Esophagus squamous epithelium (tissue), 5 donors: ENCODE data around the gene BICRA. TPM values are rescaled to one million over a fixed set of nuclear protein-coding genes. Genes with fewer than 3 reads are reported as not detected.
A peak's percentile ranks its signal among the peaks of the same experiment; 100 is the strongest.

Experiments
- DNase-seq: peaks from one replicate; lab custom pipeline; 2025; lab: John Stamatoyannopoulos, UW
- H3K27ac ChIP-seq, 4 donors: fragments of 200-600 bp; sonication (generic); one replicate each; pipeline ENCODE4 v1.5.1; 2016 to 2019; ENCODE audit warnings: mild to moderate bottlenecking in 1 of 4
- H3K27me3 ChIP-seq, 4 donors: fragments of 200-600 bp; sonication (generic); 1 replicate in 3 of 4; 2 replicates in 1 of 4; pipeline versions ENCODE4 v1.5.1 to v1.6.0; 2017 to 2021; ENCODE audit warnings: antibody characterized with exemption in 1 of 4
- H3K36me3 ChIP-seq, 3 donors: fragments of 200-600 bp; sonication (generic); one replicate each; pipeline ENCODE4 v1.5.1; 2016 to 2019
- H3K4me1 ChIP-seq, 3 donors: fragments of 200-600 bp; sonication (generic); one replicate each; pipeline ENCODE4 v1.5.1; 2017 to 2019
- H3K4me3 ChIP-seq, 4 donors: fragments of 200-600 bp; sonication (generic); 1 replicate in 3 of 4; 2 replicates in 1 of 4; pipeline ENCODE4 v1.5.1; 2016 to 2019; ENCODE audit warnings: mild to moderate bottlenecking in 2 of 4, moderate library complexity in 1 of 4
- H3K9me3 ChIP-seq, 3 donors: fragments of 200-600 bp; sonication (generic); one replicate each; pipeline ENCODE4 v1.5.1; 2016 to 2019
- CTCF ChIP-seq, 6 experiments: fragments of 450-650 bp in 4 of 6; fragments of 200-600 bp in 2 of 6; sonication (generic) in 2 of 6; IDR thresholded peaks; one replicate each; pipeline ENCODE4 v1.5.1; 2016 to 2019; ENCODE audit warnings: antibody characterized with exemption in 6 of 6, mild to moderate bottlenecking in 4 of 6, moderate library complexity in 4 of 6
- POLR2A ChIP-seq, 4 donors: fragments of 450-650 bp; IDR thresholded peaks; one replicate each; pipeline ENCODE4 v1.6.1; 2017; ENCODE audit warnings: antibody characterized with exemption in 4 of 4, mild to moderate bottlenecking in 4 of 4, moderate library complexity in 3 of 4
- WGBS, 2 donors: methylation state at CpG; one replicate each; pipeline ENCODE4 v1.1.5; 2018; 5-methylcytosine and 5-hydroxymethylcytosine counted together
- intact Hi-C: fragments of 100-400 bp; cut with DNase I; formaldehyde crosslinking; loops from one replicate; pipeline ENCODE4 v1.15.0; 2022
- total RNA-seq, 4 donors: library from RNA; depleted of rRNA; stranded (reverse); fragments of >200 nt; gene quantifications; one replicate each; pipeline ENCODE4 v1.1.0, GENCODE V29; 2016
- donor health status: DM: yes; HTN: yes; CAD: no.

Gene BICRA
- total RNA-seq, 4 donors from 2014 or later, result 1.1 to 17.5 (median 7.0) TPM

GRCh38 chr19:47730910-47731309 is 122.0 kb downstream of the BICRA start:
- WGBS, 2 donors, result 84 to 89% methylated on average over 8 of the region's 8 CpGs
- Histone ChIP-seq H3K4me1 (peaks cover 20 to 54% (median 41%) of the 10 kb centered on the region in 3 donors), H3K36me3 (peaks cover 0 to 83% (median 7%) of the 10 kb centered on the region in 3 donors), H3K27me3 (no peaks in the 10 kb centered on the region), H3K9me3 (no peaks in the 10 kb centered on the region), H3K27ac (peak overlapping the region; percentile 75 to 93 (median 92)), H3K4me3 (no peak overlapping the region)
- intact Hi-C loops, result no loop called here
- TF ChIP-seq POLR2A (IDR thresholded peaks at IDR 0.05), result no peak
- TF ChIP-seq CTCF (IDR thresholded peaks at IDR 0.05), result no peak
- no peak for DNase-seq

- Histone ChIP-seq H3K36me3 (peaks cover 0 to 100% (median 7%) of the 10 kb centered on the region in 3 donors), H3K4me3 (no peak overlapping the region), H3K9me3 (no peaks in the 10 kb centered on the region), H3K27me3 (no peaks in the 10 kb centered on the region), H3K4me1 (peaks cover 2 to 12% (median 6%) of the 10 kb centered on the region in 3 donors), H3K27ac (peak overlapping the region in 1 of 4 donors; percentile 57)
- no peak for TF ChIP-seq POLR2A (IDR thresholded peaks at IDR 0.05)
- TF ChIP-seq CTCF (IDR thresholded peaks at IDR 0.05), result no peak
- intact Hi-C loops, result no loop called here
- WGBS, 2 donors, result 50 to 73% methylated on average over 2 to 3 of the region's 4 CpGs
- no peak for DNase-seq
These were observed 126.2 kb downstream of the BICRA start for GRCh38 chr19:47735131-47735530.

- TF ChIP-seq POLR2A (IDR thresholded peaks at IDR 0.05) (no peak), CTCF (IDR thresholded peaks at IDR 0.05) (no peak)
These were observed 132.1 kb downstream of the BICRA start for GRCh38 chr19:47740866-47741519.

GRCh38 chr19:47741544-47742140 is 132.7 kb downstream of the BICRA start:
- peak overlapping the region; percentile 93 to 99 (median 96) for H3K27ac ChIP-seq
- DNase-seq, result no peak
- no peaks in the 10 kb centered on the region for H3K27me3 ChIP-seq
- intact Hi-C loops, result no loop called here
- no peak overlapping the region for H3K4me3 ChIP-seq
- H3K36me3 ChIP-seq, result peaks cover 0 to 56% (median 15%) of the 10 kb centered on the region in 3 donors
- H3K9me3 ChIP-seq, result no peaks in the 10 kb centered on the region
- peaks cover 25 to 45% (median 29%) of the 10 kb centered on the region in 3 donors for H3K4me1 ChIP-seq
- TF ChIP-seq POLR2A (IDR thresholded peaks at IDR 0.05) (no peak), CTCF (IDR thresholded peaks at IDR 0.05) (no peak)
- 69% methylated on average over 15 of the region's 15 CpGs for WGBS, 2 donors

More at GRCh38 chr19:47740866-47741519, 132.1 kb downstream of the BICRA start:
- intact Hi-C loops, result no loop called here
- Histone ChIP-seq H3K4me3 (no peak overlapping the region), H3K4me1 (peaks cover 18 to 39% (median 23%) of the 10 kb centered on the region in 3 donors), H3K27me3 (no peaks in the 10 kb centered on the region), H3K27ac (peak overlapping the region in 2 of 4 donors; percentile 93 to 98), H3K36me3 (peaks cover 0 to 61% (median 15%) of the 10 kb centered on the region in 3 donors), H3K9me3 (no peaks in the 10 kb centered on the region)
- WGBS, 2 donors, result 87 to 90% methylated on average over 32 to 44 of the region's 48 CpGs
- no peak for DNase-seq

- intact Hi-C loops, result no loop called here
These were observed 133.7 kb downstream of the BICRA start for GRCh38 chr19:47742634-47743033.

More at GRCh38 chr19:47742634-47743033, 133.7 kb downstream of the BICRA start:
- H3K27me3 ChIP-seq, result no peaks in the 10 kb centered on the region
- H3K36me3 ChIP-seq, result peaks cover 0 to 56% (median 15%) of the 10 kb centered on the region in 3 donors
- peak overlapping the region; percentile 13 to 65 (median 46) for H3K4me3 ChIP-seq
- H3K4me1 ChIP-seq, result peaks cover 34 to 55% (median 39%) of the 10 kb centered on the region in 3 donors
- peak overlapping the region; percentile 93 to 99 (median 96) for H3K27ac ChIP-seq
- DNase-seq, result no peak
- H3K9me3 ChIP-seq, result no peaks in the 10 kb centered on the region
- WGBS, 2 donors, result 32 to 40% methylated on average over 2 to 4 of the region's 13 CpGs
- no peak for TF ChIP-seq POLR2A (IDR thresholded peaks at IDR 0.05)
